ENCODE data around the gene DOK7. TPM values are rescaled to one million over a fixed set of nuclear protein-coding genes. Genes with fewer than 3 reads are reported as not detected.

Gene DOK7
- total RNA-seq, 1 donor: not detected

- no peak overlapping the region for H3K4me3 ChIP-seq (ENCODE audit: low read depth, low read length)
- DNase-seq (ENCODE audit: low read depth): no peak
- TF ChIP-seq CTCF (IDR thresholded peaks at IDR 0.05; ENCODE audit: insufficient read depth, low read length): no peak
Observed at GRCh38 chr4:3445111-3445820, 17.8 kb upstream of the DOK7 start.

DNA sequence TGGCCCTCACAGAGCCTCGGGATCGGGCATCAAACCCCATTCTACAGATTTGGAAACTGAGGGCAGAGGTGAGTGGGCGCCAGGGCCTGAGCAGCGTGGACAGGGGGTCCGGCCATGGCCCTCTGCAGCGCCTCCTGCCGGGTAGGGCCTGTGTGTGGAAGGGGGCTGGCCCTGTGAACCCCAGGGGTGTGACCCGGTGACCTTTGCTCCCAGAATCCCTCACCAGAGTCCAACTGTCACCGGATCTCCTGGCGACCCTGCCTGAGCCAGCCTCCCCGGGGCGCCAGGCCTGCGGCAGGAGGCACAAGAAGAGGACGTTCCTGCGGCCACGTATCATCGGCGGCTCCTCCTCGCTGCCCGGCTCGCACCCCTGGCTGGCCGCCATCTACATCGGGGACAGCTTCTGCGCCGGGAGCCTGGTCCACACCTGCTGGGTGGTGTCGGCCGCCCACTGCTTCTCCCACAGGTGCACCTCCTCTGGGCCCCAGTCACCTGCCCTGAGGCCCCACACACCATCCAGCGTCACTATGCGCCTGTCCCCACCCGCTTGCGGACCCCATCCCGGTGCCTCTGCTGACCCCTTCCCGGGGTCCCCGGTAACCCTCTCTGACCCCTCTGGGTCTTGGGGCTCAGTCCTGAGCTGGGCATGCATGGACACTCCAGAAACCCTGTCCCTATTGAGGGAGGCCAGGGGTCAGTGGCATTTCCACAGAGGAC is 17.1 kb upstream of the DOK7 start:
- DNase-seq (ENCODE audit: low read depth): no peak
- no peak for TF ChIP-seq CTCF (IDR thresholded peaks at IDR 0.05; ENCODE audit: insufficient read depth, low read length)
- H3K4me3 ChIP-seq (ENCODE audit: low read depth, low read length): no peak overlapping the region

GRCh38 chr4:3446631-3447320 is 16.3 kb upstream of the DOK7 start:
- H3K4me3 ChIP-seq (ENCODE audit: low read depth, low read length): no peak overlapping the region
- TF ChIP-seq CTCF (IDR thresholded peaks at IDR 0.05; ENCODE audit: insufficient read depth, low read length): no peak
- DNase-seq (ENCODE audit: low read depth): no peak

DNA sequence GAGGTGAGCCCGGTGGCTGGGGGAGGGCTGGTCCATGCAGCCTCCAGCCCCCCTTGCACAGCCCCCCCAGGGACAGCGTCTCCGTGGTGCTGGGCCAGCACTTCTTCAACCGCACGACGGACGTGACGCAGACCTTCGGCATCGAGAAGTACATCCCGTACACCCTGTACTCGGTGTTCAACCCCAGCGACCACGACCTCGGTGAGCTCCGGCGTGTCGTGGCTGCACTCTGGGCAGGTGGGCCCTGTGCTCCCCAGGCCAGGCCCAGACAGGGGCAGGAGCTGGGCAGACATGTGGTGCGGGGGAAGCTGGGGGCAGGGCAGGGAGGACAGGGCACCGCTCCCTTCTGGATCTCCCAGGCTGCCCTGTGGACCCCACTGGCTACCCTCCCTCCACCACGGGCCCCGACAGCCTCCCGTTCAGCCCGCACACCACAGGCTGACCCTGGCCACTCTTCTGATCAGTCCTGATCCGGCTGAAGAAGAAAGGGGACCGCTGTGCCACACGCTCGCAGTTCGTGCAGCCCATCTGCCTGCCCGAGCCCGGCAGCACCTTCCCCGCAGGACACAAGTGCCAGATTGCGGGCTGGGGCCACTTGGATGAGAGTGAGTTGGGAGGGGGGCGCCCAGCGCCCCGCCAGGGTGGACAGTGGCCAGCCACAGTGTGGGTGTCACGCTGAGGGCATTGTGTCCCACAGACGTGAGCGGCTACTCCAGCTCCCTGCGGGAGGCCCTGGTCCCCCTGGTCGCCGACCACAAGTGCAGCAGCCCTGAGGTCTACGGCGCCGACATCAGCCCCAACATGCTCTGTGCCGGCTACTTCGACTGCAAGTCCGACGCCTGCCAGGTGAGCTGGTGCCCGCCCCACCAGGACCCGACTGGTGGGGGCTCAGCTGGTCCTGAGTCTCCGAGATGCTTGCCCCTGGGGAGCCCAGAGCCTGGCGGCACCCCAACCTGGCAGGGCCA is 15.4 kb upstream of the DOK7 start:
- TF ChIP-seq CTCF (IDR thresholded peaks at IDR 0.05; ENCODE audit: insufficient read depth, low read length): no peak
- H3K4me3 ChIP-seq (ENCODE audit: low read depth, low read length): no peak overlapping the region
- no peak for DNase-seq (ENCODE audit: low read depth)

DNA sequence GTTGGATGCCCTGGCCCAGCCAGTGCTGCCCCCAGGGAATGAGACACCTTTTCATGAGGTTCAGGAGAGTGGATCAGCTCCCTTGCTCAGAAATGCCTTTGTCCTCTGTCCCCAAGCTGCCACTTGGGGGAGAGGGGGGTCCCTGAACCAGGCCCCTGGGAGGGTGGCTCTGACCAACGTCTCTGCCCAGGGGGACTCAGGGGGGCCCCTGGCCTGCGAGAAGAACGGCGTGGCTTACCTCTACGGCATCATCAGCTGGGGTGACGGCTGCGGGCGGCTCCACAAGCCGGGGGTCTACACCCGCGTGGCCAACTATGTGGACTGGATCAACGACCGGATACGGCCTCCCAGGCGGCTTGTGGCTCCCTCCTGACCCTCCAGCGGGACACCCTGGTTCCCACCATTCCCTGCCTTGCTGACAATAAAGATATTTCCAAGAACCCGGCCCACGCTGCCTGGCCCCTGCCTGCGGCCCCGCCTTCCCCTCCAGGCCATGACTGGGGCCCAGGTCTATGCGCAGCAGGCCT is 14.0 kb upstream of the DOK7 start:
- no peak for DNase-seq (ENCODE audit: low read depth)
- TF ChIP-seq CTCF (IDR thresholded peaks at IDR 0.05; ENCODE audit: insufficient read depth, low read length): no peak
- no peak overlapping the region for H3K4me3 ChIP-seq (ENCODE audit: low read depth, low read length)

Measured in fibroblast of the aortic adventitia (primary cell).